Transverse colon (tissue), 4 donors: ENCODE data around the gene KRTAP5-1.

Source experiments
- CTCF ChIP-seq, 5 experiments: fragments of 200-600 bp in 3 of 5; fragments of 450-650 bp in 2 of 5; sonication (generic) in 3 of 5; IDR thresholded peaks; 1 replicate in 2 of 5; 2 replicates in 3 of 5; pipeline ENCODE4 v1.5.1; 2016 to 2017; ENCODE audit warnings: antibody characterized with exemption in 5 of 5, inconsistent platforms in 3 of 5, mild to moderate bottlenecking in 2 of 5, moderate library complexity in 1 of 5
- EP300 ChIP-seq: sonication (generic); formaldehyde crosslinking; IDR thresholded peaks from one replicate; pipeline ENCODE4 v1.6.1; 2017; ENCODE audit warnings: antibody characterized with exemption, low read depth
- POLR2A ChIP-seq: fragments of 450-650 bp; IDR thresholded peaks from one replicate; pipeline ENCODE4 v1.6.1; 2016; ENCODE audit warnings: antibody characterized with exemption, mild to moderate bottlenecking, moderate library complexity
- POLR2AphosphoS5 ChIP-seq, 3 donors: sonication (generic); formaldehyde crosslinking; IDR thresholded peaks; one replicate each; pipeline ENCODE4 v1.6.1; 2016; ENCODE audit warnings: antibody characterized with exemption in 3 of 3

GRCh38 chr11:1633864-1634263 lies 48.8 kb upstream of the KRTAP5-1 start:
- no peak for TF ChIP-seq CTCF (IDR thresholded peaks at IDR 0.05)
- TF ChIP-seq EP300 = no peak
- TF ChIP-seq POLR2A = no peak
- TF ChIP-seq POLR2AphosphoS5 (IDR thresholded peaks at IDR 0.05) = no peak
